Activated CD4-positive, alpha-beta T cell treated with anti-CD3 and anti-CD28 coated beads, Interleukin-2, Interleukin-6, amounts not matched to agents 100 ng/mL and 50 ng/mL, durations not matched to agents 16 hours and 8 hours (primary cell): Measurements from ENCODE around the gene CAMK2G.
"Not testable (repeated sequence)": the region's sequence is repeated elsewhere in the genome, so short reads cannot be mapped to it uniquely, and the experiment has no call there.

Experiments used
- DNase-seq: peaks from one replicate; pipeline ENCODE4 v3.0.0-alpha.2; 2020

CAMK2G gene

DNA sequence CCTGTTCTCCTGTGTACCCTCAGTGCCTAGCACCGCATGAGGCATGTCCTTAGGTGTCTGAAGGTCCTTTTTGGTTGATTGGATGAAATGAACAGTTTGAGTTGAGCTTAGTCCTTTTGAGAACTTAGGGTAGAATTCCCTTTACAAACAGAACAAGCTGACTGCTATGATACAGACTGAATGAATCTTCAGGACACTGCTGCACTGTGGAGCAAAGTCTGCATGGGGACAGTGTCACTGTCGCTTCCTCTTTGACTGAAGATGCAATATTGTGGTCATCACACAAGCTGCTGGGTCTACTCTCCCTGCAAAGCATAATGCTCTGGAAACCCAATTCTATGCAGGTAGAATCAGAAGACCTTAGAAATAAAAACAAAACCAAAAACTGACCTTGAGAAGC, 28.0 kb upstream of the CAMK2G start:
- no peak for DNase-seq

DNA sequence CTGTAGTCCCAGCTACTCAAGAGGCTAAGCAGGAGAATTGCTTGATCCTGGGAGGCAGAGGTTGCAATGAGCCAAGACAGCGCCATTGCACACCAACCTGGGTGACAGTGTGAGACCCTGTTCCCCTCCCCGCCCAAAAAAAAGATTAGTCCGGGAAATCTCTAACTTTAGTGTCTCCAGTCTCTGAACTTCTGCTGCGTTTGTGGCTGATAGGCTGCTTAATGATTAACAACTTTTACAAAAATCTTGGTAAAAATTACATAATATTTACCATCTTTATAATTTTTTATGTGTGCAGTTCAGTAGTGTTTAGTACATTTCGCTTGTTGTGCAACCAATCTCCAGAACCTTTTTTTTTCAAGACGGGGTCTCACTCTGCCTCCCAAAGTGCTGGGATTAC, 26.9 kb upstream of the CAMK2G start:
- DNase-seq: no peak

GRCh38 chr10:73900064-73900463, 25.7 kb upstream of the CAMK2G start:
- DNase-seq: no peak

- DNase-seq: no peak
These were observed 25.1 kb upstream of the CAMK2G start for GRCh38 chr10:73899423-73899822.

DNA sequence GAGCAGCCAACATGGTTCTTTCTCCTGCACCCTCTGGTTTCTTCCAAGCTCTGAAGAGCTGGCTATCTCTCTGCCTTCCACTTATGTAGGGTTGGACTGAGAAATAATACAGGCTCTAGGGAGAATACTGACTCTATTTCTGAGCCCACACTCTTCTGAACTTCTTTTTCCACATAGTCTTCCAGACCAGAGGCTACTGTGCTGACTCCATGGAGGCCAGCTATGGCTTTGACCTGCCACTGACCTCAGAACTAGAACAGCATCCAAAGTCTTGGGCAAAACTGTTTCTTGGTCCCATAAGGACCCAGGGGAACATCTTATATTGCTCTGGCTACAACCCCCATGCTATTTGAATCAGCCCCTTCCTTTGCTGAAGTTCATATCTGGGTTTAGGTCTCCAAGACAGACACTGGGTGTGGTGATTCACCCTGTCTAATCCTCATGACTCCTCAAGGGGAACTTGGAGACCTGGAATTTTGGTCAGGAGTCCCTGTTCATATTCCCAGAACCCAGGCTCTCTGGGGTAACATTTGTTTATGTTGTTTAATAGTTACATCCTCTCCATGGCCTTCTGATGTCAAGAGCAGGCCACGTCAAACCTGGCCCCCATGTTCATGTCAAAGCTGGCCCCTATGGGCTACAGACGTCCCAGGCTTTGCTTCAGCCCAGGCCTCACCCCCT, 24.5 kb upstream of the CAMK2G start:
- no peak for DNase-seq

- DNase-seq: no peak
These were observed 23.3 kb upstream of the CAMK2G start for GRCh38 chr10:73897693-73898092.

- DNase-seq: not testable (repeated sequence)
These were observed 21.0 kb upstream of the CAMK2G start for GRCh38 chr10:73895381-73895780.

- peak; percentile 75 for DNase-seq
These were observed 20.1 kb upstream of the CAMK2G start for GRCh38 chr10:73894245-73894971.

DNA sequence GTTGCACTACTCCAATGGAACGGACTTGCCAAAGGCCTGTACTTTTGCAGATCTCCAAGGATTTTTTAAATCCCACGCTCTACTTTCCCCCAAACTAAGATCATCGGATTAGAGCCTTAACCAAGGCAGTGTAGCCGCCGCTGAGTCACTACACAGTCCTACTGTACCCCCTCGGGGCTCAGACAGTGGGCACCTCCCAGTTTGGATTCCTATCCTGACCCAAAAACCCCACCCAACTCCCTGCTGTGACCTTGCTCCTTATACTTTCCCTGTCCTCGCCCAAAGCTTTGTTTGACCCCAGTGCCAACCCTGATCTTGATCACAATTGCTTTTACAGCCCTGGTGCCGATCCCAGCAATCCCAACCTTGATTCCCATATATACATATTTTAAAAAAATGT, 19.1 kb upstream of the CAMK2G start:
- no peak for DNase-seq

DNA sequence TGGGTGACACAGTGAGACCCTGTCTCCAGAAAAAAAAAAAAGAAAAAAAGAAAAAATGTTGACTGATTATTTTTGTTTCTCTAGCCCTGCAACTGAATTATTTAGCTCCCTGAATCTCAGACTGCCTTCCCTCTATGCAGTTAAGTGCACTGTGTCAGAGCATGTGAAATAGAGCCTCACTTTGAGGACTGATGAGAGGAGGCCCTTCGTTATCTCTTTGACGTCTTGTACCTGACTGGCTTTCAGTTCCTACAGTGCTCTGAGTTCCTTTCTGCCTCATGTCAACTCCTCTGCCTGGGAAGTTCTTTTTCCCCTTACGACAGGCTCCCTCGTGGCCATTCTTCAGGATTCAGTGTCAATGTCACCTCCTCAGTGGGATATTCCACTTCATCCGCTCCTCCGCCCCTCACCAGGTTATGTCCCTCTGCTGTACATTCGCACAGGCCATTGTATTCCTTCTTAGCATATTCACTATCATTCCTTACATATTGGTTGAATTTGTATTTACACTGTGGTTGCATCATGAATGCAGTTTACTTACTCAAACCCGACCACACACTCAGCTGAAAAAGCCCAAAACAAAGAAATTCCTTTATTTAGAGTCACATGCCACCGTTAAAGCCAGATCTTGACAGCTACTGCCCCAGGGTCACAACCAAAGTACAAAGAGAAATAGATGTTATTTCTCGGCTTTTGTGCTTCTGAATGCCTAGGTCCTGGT, 18.1 kb upstream of the CAMK2G start:
- no peak for DNase-seq

DNA sequence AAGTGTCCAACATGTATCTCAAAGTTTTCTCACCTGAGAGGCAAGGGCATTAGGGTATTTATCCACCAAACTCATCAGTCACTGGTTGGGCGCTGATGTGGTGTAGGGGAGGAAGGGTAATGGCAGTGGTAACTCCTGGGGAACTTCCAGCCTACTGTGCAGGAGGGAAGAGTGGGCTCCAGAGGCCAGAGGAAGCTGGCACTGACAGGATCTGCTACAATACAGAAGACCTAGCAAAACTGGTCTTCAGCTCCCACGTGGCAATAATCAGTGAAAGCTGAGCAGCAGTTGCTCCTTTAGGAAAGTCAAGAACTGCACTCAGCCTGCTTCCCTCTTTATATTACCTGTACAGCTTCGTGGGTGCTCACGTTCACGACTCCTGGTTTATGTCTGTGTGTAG, 17.2 kb upstream of the CAMK2G start:
- DNase-seq: no peak

DNA sequence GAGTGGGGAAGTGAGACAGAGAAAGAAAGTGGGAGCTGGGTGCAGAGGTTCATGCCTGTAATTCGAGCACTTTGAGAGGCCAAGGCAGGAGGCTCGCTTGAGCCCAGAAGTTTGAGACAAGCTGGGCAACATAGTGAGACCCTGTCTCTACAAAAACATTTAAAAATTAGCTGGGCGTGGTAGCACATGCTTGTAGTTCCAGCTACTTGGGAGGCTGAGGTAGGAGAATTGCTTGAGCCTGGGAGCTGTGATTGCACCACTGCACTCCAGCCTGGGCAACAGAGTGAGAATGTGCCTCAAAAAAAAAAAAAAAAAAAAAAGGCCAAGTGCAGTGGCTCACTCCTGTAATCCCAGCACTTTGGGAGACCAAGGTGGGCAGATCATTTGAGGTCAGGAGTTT, 16.5 kb upstream of the CAMK2G start:
- not testable (repeated sequence) for DNase-seq

- no peak for DNase-seq
These were observed 15.9 kb upstream of the CAMK2G start for GRCh38 chr10:73890261-73890660.

- DNase-seq: not testable (repeated sequence)
These were observed 15.1 kb upstream of the CAMK2G start for GRCh38 chr10:73889416-73889815.

DNA sequence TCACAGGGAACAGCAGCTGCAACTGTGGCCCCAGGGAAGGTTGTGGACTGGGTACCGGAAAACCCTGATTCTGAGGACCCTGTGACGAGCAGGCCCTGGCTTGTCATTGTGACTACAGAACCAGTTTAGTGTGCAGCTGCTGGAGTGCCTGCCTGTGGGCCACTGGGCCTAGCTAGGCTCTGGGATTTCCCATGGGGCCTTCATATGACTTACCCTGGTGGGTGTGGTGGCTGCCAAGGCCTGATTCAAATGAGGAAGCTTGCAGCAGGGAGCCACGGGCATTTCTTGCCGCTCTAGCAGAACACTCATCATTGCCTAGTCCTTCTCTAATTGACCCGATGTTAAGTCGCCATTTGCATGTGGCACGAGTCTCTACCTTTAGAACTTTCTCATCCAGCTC, 14.7 kb upstream of the CAMK2G start:
- peak; percentile 48 for DNase-seq

DNA sequence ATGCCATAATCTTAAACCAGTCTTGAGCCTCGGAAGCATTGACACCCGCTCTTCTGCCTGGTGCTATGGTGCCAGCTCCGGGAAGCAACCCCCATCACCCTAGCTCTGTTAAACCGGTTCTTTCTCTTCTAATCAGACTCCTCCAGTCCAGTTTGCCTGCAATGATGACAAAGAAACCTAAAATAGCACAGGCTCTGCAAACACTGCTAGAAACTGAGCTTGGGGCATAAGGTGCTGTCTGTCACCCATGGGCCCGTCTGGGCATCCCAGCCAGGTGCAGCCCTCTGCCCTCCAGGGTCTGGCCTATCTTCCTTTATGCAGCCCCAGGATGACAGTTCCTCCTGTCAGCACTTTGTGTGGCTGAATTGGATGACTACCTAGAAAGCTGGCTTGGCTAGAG, 14.2 kb upstream of the CAMK2G start:
- no peak for DNase-seq

DNA sequence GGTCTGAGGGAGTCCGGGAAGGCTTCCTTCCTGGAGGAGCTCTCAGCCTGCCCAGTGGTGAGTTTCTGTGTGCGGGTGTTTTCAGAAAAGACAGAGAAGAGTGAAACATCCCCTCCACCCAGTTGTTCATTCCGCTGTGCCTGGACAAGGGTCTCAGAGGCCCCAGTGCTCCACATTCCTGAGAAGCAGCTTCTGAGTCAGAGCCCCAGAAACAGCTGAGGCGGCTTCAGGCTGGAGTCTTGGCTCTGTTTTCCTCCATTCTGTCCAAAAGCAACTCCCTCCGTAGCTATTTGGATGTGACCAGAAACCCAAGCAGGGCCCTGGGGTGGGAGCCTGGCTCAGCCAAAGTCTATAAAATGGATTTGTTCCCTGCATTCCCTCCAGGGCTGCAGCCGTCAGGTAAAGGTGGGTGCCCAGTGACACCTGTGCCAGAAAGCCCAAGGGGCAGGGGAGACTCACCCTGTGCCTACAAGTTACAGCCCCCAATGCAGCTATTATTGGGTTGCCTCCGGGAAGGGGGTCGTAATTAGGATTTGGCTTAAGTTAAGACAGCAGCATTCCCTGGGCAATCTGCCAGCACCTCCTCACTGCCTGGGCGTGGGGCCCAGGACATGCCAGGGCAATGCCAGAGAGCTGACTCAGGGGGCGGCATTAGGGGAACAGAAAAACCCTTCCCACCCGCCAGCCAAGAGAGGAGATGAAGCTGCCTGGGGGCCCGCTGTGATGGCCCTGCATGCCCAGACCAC, 13.1 kb upstream of the CAMK2G start:
- DNase-seq: no peak

- no peak for DNase-seq
These were observed 12.4 kb upstream of the CAMK2G start for GRCh38 chr10:73886661-73887293.

DNA sequence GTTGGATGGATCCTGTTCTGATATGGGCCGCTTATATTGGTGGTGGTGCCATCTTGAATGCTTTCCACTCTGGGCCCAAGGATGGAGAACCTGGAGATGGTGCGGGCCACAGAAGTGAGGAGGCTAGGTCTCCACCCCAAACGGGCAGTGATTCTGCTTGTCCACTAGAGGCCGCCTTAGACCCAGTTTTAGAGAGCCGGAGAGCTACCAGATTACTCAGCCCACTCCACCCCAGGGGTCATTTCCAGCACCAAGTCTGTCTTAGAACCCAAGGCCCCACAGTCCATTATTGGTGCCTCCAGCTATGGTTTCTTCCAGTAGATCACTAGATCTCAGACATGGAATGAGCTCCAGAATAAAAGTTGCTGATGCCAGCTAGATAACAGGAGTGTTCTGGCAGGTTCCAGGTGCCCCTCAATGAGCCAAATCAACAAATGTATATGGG, 11.8 kb upstream of the CAMK2G start:
- DNase-seq: peak; percentile 87

GRCh38 chr10:73884017-73884416, 9.7 kb upstream of the CAMK2G start:
- no peak for DNase-seq

DNA sequence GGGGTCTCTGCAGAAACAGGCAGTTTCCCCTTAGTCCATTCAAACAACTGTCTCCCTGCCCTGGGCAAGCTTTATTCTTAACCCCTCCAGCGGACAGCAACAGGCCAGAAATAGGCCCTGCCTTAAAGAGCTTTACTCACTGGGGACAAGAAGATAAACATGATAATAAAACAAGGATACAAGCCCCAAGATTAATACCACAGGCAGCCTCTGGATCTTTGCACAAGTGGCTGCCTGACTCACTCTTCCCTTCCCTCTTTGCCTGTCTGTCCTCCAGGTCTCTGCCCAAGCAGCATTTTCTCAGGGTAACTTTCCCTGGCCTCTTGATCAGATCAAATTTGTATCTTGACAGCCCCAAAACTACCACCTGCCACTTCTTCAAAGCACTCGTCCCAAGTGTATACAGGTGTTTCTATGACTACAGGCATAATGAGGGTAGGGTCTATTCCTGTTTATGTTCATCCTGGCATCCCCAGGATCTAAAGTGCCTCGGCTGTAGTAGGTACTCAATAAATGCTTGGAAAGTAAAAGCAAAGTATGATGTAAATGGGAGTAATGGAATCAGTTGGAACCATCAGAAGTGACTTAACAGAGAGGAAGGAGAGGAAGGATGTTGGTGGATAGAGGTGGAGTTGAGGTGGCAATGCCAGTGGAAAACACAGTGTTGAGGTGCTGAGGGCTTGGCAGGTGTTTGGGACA, 7.0 kb upstream of the CAMK2G start:
- DNase-seq: no peak
